GM18507 (cell line): Measurements from ENCODE around the gene SRRD.
"Not testable (repeated sequence)": the region's sequence is repeated elsewhere in the genome, so short reads cannot be mapped to it uniquely, and the experiment has no call there.

Experiments
- DNase-seq: peaks from one replicate; pipeline ENCODE4 v3.0.0; 2011; ENCODE audit warnings: low read depth; ENCODE audit not compliant: insufficient read length; ENCODE audit errors: extremely low spot score
- FAIRE-seq: peaks from 2 replicates; lab custom pipeline; 2011; peaks lifted over from hg19 to GRCh38; lab: Jason Lieb, UNC

Gene SRRD

DNA sequence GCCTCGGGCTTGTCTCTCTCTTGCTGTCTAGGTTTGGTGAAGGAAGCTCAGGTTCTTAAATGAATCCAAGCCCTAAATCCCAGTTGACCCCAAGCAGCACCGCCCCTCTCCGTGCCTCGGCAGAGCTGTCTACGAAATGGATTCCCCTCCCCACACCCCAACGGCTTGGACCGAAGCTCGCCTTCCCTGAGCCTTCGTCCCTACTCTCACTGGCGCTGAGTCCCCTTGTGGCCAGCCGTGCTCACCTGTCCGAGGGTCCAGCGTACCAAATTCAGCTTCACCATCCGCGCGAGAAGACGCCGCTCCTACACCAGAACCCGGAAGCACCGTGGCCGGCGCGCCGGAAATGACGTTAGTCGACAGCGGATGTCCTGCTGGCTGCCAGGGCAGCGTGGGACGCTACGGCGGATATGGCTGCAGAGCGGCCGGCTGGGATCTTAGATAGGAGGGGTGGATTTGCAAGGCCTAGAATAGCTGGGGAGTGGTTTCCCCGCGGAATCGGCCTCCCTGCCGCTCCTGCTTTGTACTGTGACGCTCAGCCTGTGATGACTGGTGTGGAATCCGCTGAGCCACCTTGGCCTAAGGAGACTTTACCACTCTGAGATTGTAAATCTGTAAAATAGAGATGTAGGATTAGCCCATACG is 28.6 kb downstream of the SRRD start, which contains the start of gene TFIP11:
Gene TFIP11 (minus strand): TSS at position 325 of the 645 bp plus-strand sequence. CDS start 2,201 bp downstream, outside the sequence.
- peak; percentile 92 for DNase-seq

DNA sequence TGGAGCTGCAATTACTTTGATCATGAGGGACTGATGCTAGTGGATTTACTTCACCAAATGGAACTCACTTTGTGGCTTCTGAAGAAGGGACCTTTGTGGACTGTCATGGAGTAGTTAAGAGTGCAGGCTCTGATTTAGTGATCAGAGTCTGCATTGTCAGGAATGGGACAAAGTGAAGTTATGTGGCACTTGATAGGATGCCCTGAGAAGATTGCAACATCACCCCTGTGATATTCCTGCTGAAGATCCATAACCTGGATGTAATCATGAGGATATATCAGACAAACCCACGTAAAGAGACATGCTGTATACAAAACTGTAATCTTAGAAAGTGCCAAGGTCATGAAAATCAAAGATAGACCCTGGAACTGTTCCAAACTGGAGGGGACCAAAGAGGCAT is 30.2 kb downstream of the SRRD start:
- no peak for FAIRE-seq
- no peak for DNase-seq

More for the DNA sequence above, 28.6 kb downstream of the SRRD start, which contains the start of gene TFIP11:
- FAIRE-seq, result peak; percentile 97

DNA sequence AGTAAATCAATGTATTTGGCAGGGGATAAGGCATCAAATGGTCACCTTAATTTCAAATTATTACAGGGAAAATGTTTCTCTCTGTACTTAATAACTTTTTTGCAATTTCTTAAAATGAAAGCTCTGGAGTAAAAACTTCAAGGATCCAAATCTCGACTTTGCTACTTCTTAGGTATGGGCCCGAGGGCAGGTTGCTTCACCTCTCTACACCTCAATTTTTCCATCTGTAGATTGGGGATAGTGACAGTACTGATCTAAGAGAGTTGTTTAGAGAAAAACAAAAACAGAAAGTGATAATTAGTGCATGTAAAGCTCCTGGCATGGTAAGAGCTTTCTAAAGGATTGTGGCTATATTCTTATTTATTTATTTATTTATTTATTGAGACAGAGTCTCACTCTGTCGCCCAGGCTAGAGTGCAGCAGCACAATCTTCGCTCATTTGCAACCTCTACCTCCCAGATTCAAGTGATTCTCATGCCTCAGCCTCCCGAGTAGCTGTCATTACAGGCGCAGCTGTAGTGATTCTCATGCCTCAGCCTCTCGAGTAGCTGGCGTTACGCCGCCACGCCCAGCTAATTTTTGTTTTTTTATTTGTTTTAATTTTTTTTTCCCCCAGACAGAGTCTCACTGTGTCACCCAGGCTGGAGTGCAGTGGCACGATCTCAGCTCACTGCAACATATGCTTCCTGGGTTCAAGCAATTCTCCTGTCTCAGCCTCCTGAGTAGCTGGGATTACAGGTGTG is 30.9 kb downstream of the SRRD start:
- FAIRE-seq, result no peak
- no peak for DNase-seq

DNA sequence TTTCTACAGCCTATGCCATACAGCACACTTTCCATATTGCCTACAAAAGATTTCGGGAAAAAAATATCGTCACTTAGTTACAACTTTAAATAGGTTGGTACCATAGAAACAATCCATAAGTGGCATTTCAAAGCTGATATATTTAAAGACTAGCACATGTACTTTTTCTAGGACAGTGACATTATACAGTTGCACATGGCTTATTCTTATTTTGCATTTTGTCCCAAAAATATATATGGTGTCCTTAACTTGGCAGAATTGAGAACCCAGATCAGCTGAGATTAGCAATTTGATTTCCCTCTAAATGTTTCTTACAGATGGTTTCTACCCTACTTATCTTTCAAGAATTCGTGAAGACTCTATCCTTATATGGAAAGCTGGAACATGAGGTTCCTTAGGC is 32.3 kb downstream of the SRRD start:
- FAIRE-seq (no peak), DNase-seq (no peak)

DNA sequence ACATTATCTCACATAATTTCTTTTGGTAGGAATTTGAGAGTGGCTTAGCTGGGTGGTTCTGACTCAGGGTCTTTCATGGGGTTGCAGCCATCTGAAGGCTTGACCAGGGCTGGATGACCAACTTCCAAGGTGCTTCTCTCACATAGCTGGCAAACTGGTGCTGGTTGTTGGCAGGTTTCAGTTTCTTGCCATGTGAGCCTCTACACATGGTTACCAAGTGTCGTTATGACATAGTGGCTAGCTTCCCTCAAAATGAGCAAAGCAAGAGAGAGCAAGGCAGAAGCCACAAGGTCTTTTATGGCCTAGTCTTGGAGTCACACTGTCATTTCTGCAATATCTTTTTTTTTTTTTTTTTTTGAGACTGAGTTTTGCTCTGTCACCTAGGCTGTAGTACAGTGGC is 32.8 kb downstream of the SRRD start:
- no peak for DNase-seq

DNA sequence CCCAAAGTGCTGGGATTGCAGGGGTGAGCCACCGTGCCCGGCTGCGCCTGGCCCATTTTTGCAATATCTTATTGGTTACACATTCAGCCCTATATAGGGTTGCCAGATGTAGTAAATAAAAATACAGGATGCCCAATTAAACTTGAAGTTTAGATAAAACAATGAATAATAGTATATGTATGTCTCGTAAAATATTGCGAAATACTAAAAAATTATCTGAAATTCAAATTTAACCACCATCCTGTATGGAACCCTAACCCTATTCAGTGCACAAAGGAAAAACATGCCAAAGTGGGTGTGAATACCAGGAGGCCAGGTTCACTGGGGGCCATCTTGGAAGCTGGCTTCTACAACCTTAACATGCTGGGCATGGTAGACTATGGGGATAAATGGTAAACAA is 33.8 kb downstream of the SRRD start:
- no peak for FAIRE-seq
- DNase-seq, result no peak

More for the DNA sequence above, 32.8 kb downstream of the SRRD start:
- no peak for FAIRE-seq

DNA sequence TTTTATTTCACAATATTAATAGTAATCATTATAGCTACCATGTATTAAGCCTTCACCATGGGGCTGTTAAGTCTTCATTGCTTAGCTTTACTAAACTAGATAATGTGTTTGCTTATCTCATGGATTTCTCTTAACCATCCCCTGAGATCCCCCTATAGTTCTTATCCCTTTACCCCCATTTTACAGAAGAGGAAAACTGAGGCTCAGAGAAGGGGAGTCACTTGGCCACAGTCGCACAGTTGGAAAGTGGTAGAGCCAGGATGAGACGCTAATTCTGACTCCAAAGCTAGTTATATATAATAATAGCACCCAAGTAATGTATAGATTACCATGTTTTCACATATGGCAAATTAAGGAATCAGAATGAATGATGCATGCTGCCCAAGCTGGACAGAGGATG is 38.3 kb downstream of the SRRD start:
- DNase-seq, result no peak
- no peak for FAIRE-seq

DNA sequence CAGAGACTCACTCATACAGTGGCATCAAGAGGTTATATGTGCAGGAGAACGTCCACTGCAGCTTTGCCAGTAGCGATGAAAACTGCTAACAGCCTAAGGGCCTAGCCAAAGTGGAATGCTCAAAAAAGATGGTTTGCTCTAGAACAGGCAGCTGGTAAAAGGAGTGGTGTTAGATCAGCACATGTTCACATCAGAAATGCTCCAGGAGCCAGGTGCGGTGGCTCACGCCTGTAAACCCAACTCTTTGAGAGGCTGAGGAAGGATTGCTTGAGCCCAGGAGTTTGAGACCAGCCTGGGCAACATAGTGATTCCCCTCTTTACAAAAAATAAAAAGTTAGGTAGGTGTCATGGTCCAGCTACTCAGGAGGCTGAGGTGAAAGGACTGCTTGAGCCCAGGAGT is 38.9 kb downstream of the SRRD start:
- DNase-seq (no peak), FAIRE-seq (no peak)

DNA sequence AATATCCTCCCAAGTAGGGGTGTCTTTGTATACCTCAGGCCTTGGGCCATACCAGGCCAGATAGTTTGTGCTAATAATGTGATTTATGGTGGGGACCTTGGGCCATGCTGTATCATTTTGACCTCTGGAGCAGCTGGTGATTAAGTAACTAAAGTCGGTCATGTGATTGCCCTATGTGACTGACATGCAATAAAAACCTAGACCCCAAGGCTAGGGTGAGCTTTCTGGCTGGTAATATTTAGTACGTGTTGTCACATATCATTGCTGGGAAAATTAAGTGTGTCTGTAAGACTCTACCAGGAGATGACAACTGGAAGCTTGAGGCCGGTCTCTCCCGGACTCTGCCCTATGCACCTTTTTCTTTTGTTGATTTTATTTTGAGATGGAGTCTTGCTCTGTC is 41.2 kb downstream of the SRRD start:
- DNase-seq (no peak), FAIRE-seq (no peak)

DNA sequence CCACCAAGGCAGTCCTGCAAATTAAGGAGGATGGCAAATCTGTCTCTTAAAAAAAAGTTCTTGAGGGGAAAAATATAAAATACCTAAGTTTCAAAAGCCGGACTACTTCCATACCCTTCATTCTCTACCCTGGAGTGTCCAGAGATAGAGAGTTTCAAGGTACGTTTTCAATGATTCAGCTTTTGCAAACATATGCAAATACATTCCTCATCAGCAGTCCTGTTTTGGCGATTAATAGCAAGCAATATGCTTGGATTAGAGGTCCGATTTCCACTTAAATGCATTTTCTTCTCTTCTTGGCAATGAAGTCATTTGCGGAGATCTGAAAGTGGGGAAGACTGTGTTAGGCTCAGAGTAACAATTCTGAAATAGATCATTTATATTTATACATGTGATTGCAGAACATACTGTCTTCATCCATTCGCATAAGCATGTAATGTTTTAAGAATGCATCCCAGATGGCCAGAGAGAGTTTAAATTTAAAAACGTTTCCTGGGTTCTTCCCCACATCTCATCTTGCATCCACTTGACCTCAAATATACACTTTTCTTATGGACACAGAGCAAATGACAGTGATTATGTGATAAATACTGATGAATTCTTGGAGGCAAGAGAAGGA is 42.4 kb downstream of the SRRD start:
- DNase-seq (no peak), FAIRE-seq (no peak)

DNA sequence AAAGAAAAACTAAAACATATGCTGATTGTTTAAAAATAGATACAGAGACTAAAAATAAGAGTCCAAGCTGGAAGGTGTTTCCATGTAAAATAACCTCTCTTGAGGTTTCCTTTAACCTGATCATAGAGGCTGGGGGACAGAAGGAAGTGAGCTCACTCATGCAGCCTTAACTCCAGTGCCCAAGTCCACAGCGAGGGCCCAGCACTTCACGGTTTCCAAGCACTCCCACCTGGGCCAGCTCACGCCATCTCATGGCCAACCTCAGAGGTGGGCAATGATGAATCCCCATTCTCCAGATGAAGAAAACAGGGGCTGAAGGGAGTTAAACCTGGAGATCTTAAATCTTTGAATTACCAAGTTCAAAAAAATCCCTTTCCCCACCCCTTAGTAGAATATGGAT is 43.5 kb downstream of the SRRD start:
- no peak for DNase-seq
- FAIRE-seq, result no peak

DNA sequence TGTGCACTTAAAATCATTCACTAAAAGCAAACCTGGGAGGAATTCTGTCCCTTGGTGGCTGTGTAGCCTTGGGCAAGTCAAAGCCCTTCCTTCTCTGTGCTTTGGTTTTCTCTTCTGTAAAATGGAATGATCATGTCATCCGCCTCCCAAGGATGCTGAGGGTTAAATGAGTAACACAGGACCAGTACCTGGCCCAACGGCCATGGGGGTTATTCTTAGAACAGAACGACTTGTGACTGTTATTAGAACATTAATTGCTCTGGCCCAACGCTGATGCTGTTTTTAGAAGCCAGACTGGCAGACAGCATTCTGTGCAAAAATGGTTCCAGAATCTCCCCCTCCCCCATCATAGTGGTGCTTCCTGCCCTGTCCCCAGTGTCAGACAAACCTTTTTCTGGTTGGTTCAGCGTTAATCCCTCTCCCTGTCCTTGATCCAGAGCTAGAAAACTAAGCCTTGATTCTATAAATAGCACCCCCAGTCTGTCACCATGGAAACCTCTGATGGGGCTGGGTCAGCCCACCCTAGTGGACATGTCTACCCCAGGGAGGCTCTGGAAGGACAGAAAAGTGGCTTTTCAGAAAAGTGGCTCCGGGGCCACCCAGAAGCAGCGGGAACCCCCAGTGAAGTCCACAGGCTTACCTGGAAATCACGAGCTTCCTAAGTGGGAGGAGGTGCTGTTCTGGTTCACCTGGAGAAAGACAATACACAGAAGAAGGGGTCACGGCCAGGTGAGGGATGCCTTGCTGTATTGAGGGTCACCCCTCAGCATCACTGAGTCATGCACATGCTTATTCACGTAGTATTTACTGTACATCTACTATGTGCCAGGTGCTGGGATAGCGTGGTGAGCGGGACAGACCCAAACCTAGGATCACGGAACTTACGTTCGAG is 44.1 kb downstream of the SRRD start:
- DNase-seq, result no peak
- FAIRE-seq, result no peak

DNA sequence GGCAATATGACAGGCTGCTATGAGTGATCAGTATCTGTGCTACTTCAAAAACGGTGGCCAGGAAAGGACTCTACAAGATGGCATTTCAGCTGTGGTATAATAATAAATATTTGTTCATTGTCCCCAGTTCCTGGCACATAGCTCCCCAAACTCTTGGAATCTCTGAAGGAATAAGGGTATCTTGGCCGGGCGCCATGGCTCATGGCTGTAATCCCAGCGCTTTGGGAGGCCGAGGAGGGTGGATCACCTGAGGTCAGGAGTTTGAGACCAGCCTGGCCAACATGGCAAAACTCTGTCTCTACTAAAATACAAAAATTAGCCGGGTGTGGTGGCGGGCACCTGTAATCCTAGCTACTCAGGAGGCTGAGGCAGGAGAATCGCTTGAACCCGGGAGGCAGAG is 44.8 kb downstream of the SRRD start:
- not testable (repeated sequence) for DNase-seq, FAIRE-seq

DNA sequence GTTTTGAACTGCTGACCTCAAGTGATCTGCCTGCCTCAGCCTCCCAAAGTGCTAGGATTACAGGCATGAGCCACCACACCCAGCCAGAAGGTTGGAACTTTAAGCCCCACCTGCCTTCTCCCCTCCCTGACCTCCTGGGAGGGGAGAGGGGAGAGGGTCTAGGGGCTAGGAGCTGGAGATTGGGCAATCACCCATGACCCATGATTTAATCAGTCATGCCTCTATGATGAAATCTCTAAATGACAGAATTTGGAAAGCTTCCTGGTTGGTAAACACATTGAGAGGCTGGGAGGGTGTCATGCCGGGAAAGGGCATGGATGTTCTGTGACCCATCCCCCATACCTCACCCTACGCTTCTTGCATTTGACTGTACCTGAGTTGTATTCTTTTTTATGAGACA is 45.7 kb downstream of the SRRD start:
- no peak for DNase-seq
- FAIRE-seq, result no peak

DNA sequence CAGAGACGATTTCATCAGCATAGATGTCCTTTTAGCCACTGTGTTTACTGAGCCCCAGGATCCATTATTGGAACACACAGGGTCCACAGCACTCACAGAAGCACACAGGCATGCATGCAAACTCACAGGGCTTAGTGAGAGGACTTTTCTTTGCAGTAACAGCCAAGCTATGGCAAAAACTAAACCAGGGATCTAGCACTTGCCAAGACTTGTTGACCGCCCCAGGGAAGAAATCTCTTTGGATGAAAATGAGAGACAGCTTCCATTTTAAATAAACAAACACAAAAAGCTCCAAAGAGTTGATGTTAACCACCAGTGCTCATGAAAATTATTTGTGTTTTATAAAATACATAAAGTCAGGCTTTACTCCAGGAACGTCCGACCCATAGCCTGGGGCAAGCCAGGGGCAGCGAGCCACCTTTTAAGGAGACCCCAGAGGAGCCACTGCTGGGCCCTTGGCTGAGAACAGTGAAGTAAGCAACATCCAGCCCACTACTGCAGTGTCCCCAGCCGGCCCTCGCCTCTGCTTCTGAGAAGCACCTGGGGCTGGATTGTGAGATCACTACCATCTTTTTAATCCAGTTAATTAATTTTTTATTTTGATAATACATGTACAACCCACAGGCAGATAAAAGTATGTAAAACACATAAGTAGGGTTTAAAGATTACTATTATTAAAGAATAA is 50.6 kb downstream of the SRRD start:
- DNase-seq, result no peak
- FAIRE-seq, result no peak

DNA sequence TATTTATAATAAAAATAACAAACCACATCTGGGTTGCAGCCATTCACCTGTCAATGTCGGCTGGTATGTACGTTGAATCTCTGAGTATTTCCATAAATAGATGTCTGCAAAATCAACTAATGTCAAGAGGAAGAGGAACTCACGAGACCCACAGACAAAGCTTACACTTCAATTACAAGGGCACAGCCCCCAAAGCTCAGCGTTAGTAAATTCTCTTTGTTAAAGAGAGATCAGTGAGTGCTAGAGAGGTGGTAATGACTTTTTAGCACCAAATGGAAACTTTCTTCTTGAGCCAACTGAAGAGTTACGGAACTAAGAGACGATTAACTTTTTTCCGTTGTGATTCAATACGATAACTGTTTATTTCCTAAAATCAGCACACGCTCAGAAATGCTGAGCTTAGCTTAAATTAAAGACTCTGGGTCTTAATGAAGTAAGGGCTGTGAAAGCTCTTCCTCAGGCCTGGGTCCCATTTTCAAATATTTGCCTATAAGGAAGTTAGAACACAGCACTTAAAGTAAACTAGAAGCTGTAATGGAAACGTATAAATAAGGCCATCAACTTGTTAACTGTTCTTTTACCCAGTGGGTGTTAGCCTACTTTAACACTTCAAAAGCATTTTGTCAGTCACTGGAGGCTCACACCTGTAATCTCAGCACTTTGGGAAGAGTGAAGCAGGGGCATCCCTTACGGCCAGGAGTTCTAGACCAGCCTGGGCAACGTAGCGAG is 51.4 kb downstream of the SRRD start:
- DNase-seq, result no peak
- peak; percentile 68 for FAIRE-seq

DNA sequence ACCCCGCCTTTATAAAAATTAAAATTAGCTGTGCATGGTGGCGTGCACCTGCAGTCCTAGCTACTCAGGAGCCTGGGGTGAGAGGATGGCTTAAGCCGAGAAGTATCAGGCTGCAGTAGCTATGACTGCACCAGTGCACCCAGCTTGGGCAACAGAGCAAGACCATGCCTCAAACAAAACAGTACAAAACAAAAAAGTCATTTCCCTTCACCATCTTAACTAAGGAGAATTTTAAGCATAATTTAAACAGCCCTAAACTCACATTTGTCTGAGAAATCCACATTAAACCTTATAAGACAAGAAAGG is 51.9 kb downstream of the SRRD start:
- FAIRE-seq (no peak), DNase-seq (no peak)

DNA sequence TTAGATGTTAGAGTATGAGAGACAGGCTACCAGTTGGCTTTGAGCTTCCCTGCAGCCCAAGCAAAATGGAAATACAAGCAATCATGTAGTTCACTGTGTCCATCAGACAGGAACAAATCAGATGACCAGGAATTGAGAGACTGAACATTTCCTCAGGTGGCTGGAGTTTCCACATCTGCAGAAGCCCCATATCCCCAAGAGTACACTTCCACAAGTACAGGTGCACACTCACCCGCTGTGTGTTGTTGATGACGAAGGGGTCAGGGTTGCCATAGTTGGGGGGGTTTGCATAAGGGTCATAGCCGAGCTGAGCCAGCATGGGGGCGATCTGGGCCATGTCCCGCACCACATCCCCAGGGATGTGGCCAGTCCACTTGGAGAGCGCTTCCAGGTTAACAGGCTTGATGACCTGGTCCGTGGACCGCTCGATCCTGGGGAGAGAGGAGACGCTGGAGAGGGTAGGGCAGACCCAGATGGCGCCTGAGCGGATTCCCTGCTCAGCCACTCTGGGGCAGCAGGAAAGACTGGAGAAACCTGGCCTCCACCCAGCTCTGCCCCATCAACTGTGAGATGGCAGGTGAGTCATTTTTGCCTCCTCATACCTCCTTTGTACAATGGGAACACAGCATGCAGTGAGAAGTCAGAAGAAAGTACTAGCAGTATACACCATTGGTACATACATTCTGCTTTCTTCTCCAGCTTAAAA is 52.5 kb downstream of the SRRD start:
- FAIRE-seq, result peak; percentile 12
- no peak for DNase-seq
